Activated effector memory CD4-positive, alpha-beta T cell treated with anti-CD3 and anti-CD28 coated beads, Interleukin-2, amount 50 U/mL, for 16 hours (primary cell): ENCODE data around the gene CXCL5.
"Not testable (repeated sequence)": the region's sequence is repeated elsewhere in the genome, so short reads cannot be mapped to it uniquely, and the experiment has no call there.

Experiments used
- DNase-seq: peaks from one replicate; pipeline ENCODE4 v3.0.0-alpha.2; 2020

Gene CXCL5

DNA sequence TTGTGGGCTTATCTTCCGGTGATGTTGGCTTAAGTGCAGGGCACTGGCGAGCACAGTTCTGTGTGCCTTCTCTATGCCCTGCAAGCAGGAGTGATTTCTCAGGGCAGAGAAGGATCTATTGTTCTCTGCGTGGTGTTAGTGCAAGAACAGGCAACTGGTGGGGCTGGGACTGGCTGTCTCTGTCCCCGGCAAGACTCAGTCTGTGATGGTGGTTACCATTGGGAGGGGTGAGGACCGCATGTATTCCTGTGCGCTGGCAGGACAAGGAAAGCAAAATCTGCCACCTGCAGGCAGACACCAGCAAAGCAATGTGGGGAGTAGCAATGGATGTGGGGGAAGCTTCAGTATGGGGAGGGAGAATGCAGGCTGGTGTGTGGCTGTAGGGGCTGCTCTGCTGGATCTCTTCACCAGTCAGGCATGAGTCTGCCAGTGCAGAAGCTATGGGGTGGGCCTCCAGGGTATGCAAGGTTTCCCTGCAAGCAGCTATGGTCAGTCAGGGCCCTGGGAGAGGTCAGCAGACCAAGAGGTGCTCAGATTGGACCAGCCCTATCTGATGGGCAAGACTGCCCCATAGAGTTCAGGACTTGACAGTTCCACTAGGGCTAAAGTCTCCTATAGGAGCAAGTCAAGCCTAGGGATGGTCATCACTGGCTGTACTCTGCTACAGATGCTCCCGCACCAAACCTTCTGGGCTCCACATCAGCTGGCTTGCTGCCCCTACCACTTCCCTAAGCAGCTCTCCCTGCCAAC, 33.4 kb downstream of the CXCL5 start:
- DNase-seq = no peak

DNA sequence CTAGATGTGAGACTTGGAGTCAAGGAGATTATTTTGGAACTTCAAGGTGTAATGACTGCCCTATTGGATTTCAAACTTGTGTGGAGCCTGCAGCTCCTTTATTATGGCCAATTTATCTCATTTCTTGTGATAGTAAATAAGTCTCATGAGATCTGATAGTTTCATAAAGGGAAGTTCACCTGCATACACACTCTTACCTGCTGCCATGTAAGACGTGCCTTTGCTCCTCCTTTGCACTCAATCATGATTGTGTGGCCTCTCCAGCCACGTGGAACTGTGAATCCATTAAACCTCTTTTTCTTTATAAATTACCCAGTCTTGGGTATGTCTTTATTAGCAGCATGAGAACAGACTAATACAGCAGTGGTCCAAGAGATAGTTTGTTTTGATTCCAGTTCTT, 35.8 kb downstream of the CXCL5 start:
- DNase-seq = no peak

DNA sequence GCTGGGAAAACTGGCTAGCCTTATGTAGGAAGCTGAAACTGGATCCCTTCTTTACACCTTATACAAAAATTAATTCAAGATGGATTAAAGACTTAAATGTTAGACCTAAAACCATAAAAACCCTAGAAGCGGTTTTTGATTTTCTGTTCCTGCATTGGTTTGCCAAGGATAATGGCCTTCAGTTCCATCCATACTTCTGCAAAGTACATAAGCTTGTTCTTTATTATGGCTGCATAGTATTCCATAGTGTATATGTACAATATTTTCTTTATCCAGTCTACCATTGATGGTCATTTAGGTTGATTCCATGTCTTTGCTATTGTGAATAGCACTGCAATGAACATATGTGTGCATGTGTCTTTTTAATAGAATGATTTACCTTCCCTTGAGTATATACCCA, 39.4 kb downstream of the CXCL5 start:
- DNase-seq = not testable (repeated sequence)

DNA sequence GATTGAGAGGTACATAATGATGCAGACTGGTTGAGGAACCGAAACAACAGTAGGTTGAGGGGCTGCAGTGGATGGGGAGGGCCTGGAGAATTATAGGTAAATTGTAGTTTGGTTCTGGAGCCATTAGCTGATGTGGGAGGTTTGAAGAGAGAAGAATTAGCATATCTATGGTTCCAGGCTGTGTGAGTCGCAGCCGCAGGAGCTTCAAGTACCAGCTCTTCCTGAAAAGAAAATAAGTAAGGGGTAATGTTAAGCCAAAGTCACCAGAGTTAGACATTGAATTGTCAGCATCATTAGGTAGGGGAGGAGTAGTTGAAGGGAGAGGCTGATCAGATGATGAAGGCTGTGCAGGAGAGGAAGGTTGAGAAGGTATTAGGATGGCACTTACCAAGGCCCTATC, 46.1 kb downstream of the CXCL5 start:
- no peak for DNase-seq

DNA sequence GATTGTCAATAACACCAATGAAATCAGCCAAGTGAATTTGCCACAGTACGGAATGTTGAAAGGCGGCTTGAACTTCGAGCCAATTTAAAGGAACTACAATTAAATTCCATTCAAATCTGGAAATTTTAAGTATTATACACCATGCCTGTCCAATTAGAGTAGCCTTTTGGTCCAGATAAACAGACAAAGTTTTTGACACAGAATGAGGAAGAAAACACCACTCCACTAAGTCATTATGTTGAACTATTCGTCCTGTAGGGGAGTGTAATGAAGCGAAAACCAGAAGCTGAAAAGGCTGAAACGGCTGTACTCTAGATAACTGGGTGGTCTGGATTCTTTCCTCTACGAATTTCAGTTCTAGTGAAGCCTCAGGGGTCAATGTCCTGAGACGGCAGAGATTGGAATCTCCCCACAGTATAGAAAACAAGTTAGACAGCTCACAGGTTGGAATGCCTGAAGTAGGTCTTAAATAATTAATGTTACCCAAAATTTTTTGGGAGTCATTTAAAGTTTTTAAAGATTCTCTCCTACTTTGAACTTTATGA, 48.0 kb downstream of the CXCL5 start:
- not testable (repeated sequence) for DNase-seq

DNA sequence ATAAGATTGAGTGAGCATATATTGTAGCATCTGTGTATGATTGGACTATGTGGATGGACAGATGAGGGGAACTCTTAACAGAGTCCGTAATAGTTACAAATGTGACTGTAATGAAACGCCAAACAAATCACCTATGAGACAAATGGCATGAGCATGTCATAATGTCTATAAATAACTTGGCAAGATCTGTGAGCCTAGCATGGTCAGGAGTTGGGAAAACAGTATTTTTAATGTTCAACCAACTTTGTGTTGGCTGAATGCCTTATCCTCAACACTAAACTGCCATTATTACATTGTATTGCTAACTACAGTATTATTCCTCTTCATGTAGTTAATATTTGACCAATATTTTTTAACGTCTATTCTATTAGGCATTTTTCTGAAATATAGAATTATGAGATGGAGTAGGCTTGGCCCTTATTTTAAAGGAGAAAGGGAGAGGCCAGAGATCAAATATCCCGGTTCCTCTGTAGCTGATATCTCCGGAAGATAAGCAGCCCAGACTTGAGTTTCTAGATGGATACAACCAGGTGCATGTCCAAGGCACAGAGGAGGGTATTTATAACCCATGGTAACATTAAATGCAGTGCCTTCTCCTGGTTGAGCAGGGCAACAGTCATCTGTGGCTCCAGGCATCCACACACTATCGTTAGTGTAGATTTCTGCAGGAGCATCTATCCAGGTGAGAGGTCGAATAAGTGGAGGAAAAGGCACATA, 49.3 kb downstream of the CXCL5 start:
- DNase-seq = no peak

DNA sequence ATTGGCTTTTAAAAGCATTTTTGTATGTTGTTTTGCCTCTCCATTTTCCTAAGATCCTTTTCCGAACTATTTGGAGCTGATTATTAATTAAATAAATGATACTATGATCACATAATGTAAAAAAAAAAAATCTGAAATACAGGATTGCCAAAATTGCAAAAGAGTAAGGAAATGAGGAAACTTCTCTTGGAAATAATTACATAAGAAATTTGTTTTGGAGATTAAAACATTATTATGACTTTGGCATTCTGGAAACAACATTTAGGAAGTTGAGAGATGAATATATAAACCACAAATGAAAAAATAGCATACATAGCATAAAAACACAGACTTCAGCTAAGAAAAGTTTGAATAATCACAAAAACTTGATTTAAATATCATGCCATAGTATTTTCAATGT, 50.2 kb downstream of the CXCL5 start:
- no peak for DNase-seq

DNA sequence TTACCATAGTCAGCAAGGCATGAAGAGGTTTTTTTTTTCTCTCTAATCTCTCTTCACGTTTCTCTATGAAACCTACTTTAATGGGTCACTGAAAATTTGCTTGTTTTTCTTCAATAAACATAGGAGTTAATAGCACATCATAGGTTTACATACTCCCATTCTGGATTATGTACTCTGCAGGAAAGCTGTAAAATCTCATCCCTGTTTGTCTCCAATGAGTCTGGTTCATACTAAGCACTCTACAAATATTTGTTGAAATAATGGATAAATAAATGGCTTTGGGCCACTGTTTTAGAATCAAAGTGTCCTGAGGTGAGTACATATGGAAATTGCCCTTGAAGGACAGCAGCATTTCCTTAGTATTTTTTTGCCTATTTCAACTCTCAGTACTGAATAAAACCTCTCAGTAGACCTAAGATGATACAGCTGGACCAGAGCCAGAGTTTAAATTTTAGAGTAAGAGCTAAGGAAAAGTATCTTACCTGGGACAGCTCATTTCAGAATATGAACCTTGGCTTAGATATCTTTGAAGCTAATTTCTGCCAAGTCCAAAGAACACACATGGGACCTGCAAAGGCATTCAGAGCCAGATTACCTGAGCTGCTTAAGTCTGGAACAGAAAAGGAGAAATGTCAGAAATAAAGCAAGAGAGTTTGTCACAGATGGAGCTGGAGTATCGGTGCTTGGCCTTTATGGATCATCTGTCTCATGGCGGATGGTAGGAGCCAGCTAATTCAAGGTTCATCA, 51.1 kb downstream of the CXCL5 start:
- DNase-seq = no peak

DNA sequence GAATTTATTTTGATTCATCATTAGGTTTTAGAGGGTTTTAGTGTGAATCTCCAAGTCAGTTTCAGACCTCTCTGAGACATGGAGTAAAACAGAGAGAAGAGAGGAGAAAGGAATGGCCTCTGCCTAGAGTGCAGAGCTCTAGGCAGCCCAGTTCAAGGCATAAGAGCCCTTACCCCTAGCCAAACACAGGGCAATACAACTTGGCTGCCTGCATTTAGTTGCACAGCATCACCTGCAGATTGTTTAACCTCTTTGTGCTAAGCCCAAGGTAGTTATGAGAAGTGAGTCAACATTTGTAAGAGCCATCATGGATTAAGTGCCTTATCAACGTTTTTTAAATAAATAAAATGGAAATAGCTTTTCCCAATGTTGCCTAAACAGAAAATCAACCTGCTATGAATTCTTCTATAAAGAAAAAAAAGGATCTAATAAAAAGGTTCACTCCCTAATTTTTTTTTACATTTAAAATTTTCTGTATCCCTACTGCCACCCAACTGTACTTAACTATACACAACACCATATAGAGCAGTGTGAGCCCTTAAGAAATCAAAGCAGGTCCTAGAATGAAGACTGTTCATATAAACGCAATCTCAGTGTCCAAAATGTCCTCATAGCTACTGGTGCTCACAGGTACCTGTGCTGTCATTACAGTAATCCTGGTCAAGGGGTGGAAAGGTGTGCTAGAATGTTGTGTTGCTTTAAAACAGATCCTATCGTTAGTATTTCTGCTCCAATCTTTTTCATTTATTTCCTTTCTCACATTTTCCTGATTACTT, 52.6 kb downstream of the CXCL5 start:
- no peak for DNase-seq
